GM23248 (cell line): ENCODE data around the gene CAMTA1. TPM values are rescaled to one million over a fixed set of nuclear protein-coding genes. Genes with fewer than 3 reads are reported as not detected.
"Not testable (repeated sequence)": the region's sequence is repeated elsewhere in the genome, so short reads cannot be mapped to it uniquely, and the experiment has no call there.

Source experiments
- DNase-seq: peaks from one replicate; pipeline ENCODE4 v3.0.0-alpha.2; 2015
- H2AFZ ChIP-seq: fragments of 200-600 bp; sonication (generic); 2 replicates; pipeline ENCODE4 v1.6.1; 2016; ENCODE audit warnings: antibody characterized with exemption
- H3F3A ChIP-seq: fragments of 200-600 bp; sonication (generic); 2 replicates; pipeline ENCODE4 v1.6.1; 2016; ENCODE audit warnings: mild to moderate bottlenecking, antibody characterized with exemption, mixed run types; ENCODE audit not compliant: insufficient read depth
- H3K27ac ChIP-seq: fragments of 200-600 bp; sonication (generic); 2 replicates; pipeline ENCODE4 v1.5.1; 2016; ENCODE audit warnings: mild to moderate bottlenecking
- H3K27me3 ChIP-seq: fragments of 200-600 bp; sonication (generic); replicated peaks from 2 replicates; pipeline ENCODE4 v1.6.1; 2016; ENCODE audit warnings: mild to moderate bottlenecking; ENCODE audit not compliant: insufficient read depth
- H3K36me3 ChIP-seq: fragments of 200-600 bp; sonication (generic); 2 replicates; pipeline ENCODE4 v1.6.1; 2016; ENCODE audit warnings: low read depth, mild to moderate bottlenecking
- H3K4me1 ChIP-seq: fragments of 200-600 bp; sonication (generic); 2 replicates; pipeline ENCODE4 v1.6.1; 2016; ENCODE audit warnings: mild to moderate bottlenecking; ENCODE audit not compliant: insufficient read depth
- H3K4me2 ChIP-seq: fragments of 200-600 bp; sonication (generic); one replicate; pipeline ENCODE4 v1.6.1; 2016; ENCODE audit warnings: mild to moderate bottlenecking; ENCODE audit not compliant: unreplicated experiment
- H3K4me3 ChIP-seq: fragments of 200-600 bp; sonication (generic); 2 replicates; pipeline ENCODE4 v1.5.1; 2016; ENCODE audit warnings: mild to moderate bottlenecking
- H3K79me2 ChIP-seq: fragments of 200-600 bp; sonication (generic); 2 replicates; pipeline ENCODE4 v1.6.1; 2016; ENCODE audit warnings: mild to moderate bottlenecking; ENCODE audit not compliant: insufficient read depth
- H3K9ac ChIP-seq: fragments of 200-600 bp; sonication (generic); 2 replicates; pipeline ENCODE4 v1.6.1; 2016; ENCODE audit warnings: mild to moderate bottlenecking
- H3K9me2 ChIP-seq: fragments of 200-600 bp; sonication (generic); 2 replicates; pipeline ENCODE4 v1.6.1; 2016; ENCODE audit warnings: mixed run types, mild to moderate bottlenecking, moderate library complexity; ENCODE audit not compliant: insufficient read depth
- H3K9me3 ChIP-seq: fragments of 200-600 bp; sonication (generic); one replicate; pipeline ENCODE4 v1.6.1; 2017; ENCODE audit warnings: low read depth
- H4K20me1 ChIP-seq: fragments of 200-600 bp; sonication (generic); 2 replicates; pipeline ENCODE4 v1.6.0; 2016; ENCODE audit not compliant: insufficient read depth
- EZH2 ChIP-seq: fragments of 200-600 bp; sonication (generic); IDR thresholded peaks from 2 replicates; pipeline ENCODE4 v1.6.1; 2018; ENCODE audit warnings: antibody characterized with exemption, mild to moderate bottlenecking; ENCODE audit not compliant: insufficient read depth, poor library complexity, severe bottlenecking
- EZH2phosphoT487 ChIP-seq: fragments of 200-600 bp; sonication (generic); IDR thresholded peaks from 2 replicates; pipeline ENCODE4 v1.6.1; 2018; ENCODE audit warnings: antibody characterized with exemption, moderate library complexity, mild to moderate bottlenecking, low read depth; ENCODE audit not compliant: insufficient read depth
- WGBS, 2 experiments: methylation state at CpG; one replicate each; pipeline ENCODE4 v1.1.6; 2015 to 2017; ENCODE audit warnings: low lambda C conversion rate in 2 of 2, low coverage in 1 of 2; ENCODE audit errors: missing lambda C conversion rate in 2 of 2; 5-methylcytosine and 5-hydroxymethylcytosine counted together
- in situ Hi-C: fragments of 300-500 bp; cut with MboI; formaldehyde crosslinking; loops from 2 replicates; pipeline ENCODE4 v1.15.0; 2020
- polyA plus RNA-seq: library from polyadenylated mRNA; unstranded; fragments of >200 nt; fragmentation: Nextera tagmentation; extraction: Ambion mirVana; gene quantifications from 2 replicates; pipeline ENCODE4 v1.2.1, GENCODE V29; 2016
- total RNA-seq: library from RNA; depleted of rRNA; stranded (reverse); fragments of >200 nt; shearing (Covaris generic); gene quantifications from 2 replicates; pipeline ENCODE4 v1.2.3, GENCODE V29; 2014

Gene CAMTA1
- total and polyA plus RNA-seq, 2 experiments from 2014 or later: 50.1 to 165 TPM

- Histone ChIP-seq H3K27ac (no peak overlapping the region), H3F3A (peaks cover 12% of the 10 kb centered on the region), H3K36me3 (peaks cover 13% of the 10 kb centered on the region), H3K4me2 (peak overlapping the region; percentile 62), H3K27me3 (no peaks in the 10 kb centered on the region), H3K9me2 (no peaks in the 10 kb centered on the region), H3K79me2 (no peaks in the 10 kb centered on the region), H3K4me1 (no peaks in the 10 kb centered on the region), H3K4me3 (0 out of 2 replicates have a peak overlapping the region, but pooled peaks have one; percentile 72), H4K20me1 (no peaks in the 10 kb centered on the region), H3K9me3 (no peaks in the 10 kb centered on the region), H3K9ac (no peak overlapping the region), H2AFZ (peak overlapping the region; percentile 70)
- no peak for DNase-seq
- TF ChIP-seq EZH2: no peak
- TF ChIP-seq EZH2phosphoT487: no peak
- in situ Hi-C loops: no loop called here
- 80 to 84% methylated on average over 7 of the region's 7 CpGs for WGBS, 2 experiments
Observed at GRCh38 chr1:7785108-7785507, 999.9 kb downstream of the CAMTA1 start.

GRCh38 chr1:7786795-7787194, 1001.5 kb downstream of the CAMTA1 start:
- no peaks in the 10 kb centered on the region for H3K9me2 ChIP-seq
- no peak overlapping the region for H3K27ac ChIP-seq
- H3K4me3 ChIP-seq: no peak overlapping the region
- no peaks in the 10 kb centered on the region for H4K20me1 ChIP-seq
- no peaks in the 10 kb centered on the region for H3K4me1 ChIP-seq
- no peak for TF ChIP-seq EZH2
- TF ChIP-seq EZH2phosphoT487: no peak
- H3K36me3 ChIP-seq: peaks cover 6% of the 10 kb centered on the region; the same call in 1 of the 2 replicates
- H3K27me3 ChIP-seq: no peaks in the 10 kb centered on the region
- in situ Hi-C loops: no loop called here
- no peak for DNase-seq
- 70 to 76% methylated on average over 5 of the region's 5 CpGs for WGBS, 2 experiments
- peaks cover 8% of the 10 kb centered on the region; the same call in 1 of the 2 replicates for H3F3A ChIP-seq
- H2AFZ ChIP-seq: no peak overlapping the region
- H3K9me3 ChIP-seq: no peaks in the 10 kb centered on the region
- no peak overlapping the region for H3K9ac ChIP-seq
- no peaks in the 10 kb centered on the region for H3K79me2 ChIP-seq
- H3K4me2 ChIP-seq: no peak overlapping the region

- TF ChIP-seq EZH2phosphoT487 (no peak), EZH2 (no peak)
- Histone ChIP-seq H2AFZ (no peak overlapping the region), H3K4me1 (no peaks in the 10 kb centered on the region), H3K27ac (no peak overlapping the region), H3K79me2 (no peaks in the 10 kb centered on the region), H3K4me2 (no peak overlapping the region), H3K9me2 (no peaks in the 10 kb centered on the region), H3K4me3 (no peak overlapping the region), H4K20me1 (no peaks in the 10 kb centered on the region), H3K9me3 (no peaks in the 10 kb centered on the region), H3K27me3 (no peaks in the 10 kb centered on the region), H3K9ac (no peak overlapping the region), H3F3A (no peaks in the 10 kb centered on the region), H3K36me3 (peaks cover 6% of the 10 kb centered on the region; the same call in 1 of the 2 replicates)
- in situ Hi-C loops: no loop called here
- WGBS, 2 experiments: 75 to 78% methylated on average over 5 of the region's 5 CpGs
- DNase-seq: no peak
Observed at GRCh38 chr1:7789828-7790227, 1004.6 kb downstream of the CAMTA1 start.

GRCh38 chr1:7791027-7791426, 1005.8 kb downstream of the CAMTA1 start:
- H2AFZ ChIP-seq, H3K4me2 ChIP-seq, H3K4me1 ChIP-seq, H3K27me3 ChIP-seq, H4K20me1 ChIP-seq, H3K79me2 ChIP-seq, H3K36me3 ChIP-seq, in situ Hi-C loops, H3K4me3 ChIP-seq, DNase-seq, H3K9ac ChIP-seq, H3F3A ChIP-seq, H3K27ac ChIP-seq, H3K9me3 ChIP-seq, H3K9me2 ChIP-seq: not testable (repeated sequence)
- WGBS, 2 experiments: 96 to 97% methylated on average over 3 of the region's 3 CpGs

DNA sequence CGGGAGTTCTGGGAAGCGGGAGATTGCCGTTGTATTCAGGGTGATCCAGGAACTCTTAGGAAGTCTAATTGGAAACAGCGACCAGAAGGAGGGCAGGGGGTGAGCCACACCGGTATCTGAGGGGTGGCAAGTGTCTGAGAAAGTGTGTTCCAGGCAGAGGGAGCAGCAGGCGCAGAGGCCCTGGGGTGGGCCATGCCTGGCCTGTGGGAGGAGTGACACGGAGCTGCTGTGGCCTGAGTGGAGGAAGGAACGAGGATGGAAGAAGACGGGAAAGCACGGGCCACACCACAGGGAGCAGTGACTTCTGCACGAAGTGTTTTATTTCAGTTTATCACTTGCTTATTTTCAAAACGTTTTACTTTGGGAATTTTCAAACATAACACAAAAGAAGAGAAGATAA, 1010.2 kb downstream of the CAMTA1 start:
- Histone ChIP-seq H3K27ac (no peak overlapping the region), H2AFZ (no peak overlapping the region), H3K9me3 (no peaks in the 10 kb centered on the region), H3K4me2 (no peak overlapping the region), H3K4me3 (no peak overlapping the region), H3F3A (no peaks in the 10 kb centered on the region), H3K79me2 (no peaks in the 10 kb centered on the region), H4K20me1 (no peaks in the 10 kb centered on the region), H3K4me1 (no peaks in the 10 kb centered on the region), H3K9me2 (no peaks in the 10 kb centered on the region), H3K27me3 (no peaks in the 10 kb centered on the region), H3K36me3 (no peaks in the 10 kb centered on the region), H3K9ac (no peak overlapping the region)
- no peak for DNase-seq
- WGBS, 2 experiments: 62 to 69% methylated on average over 12 of the region's 12 CpGs
- TF ChIP-seq EZH2phosphoT487: no peak
- TF ChIP-seq EZH2: no peak
- in situ Hi-C loops: no loop called here
